ENCODE measurements around the gene FAM20C.

- TF ChIP-seq, protein P1, sequence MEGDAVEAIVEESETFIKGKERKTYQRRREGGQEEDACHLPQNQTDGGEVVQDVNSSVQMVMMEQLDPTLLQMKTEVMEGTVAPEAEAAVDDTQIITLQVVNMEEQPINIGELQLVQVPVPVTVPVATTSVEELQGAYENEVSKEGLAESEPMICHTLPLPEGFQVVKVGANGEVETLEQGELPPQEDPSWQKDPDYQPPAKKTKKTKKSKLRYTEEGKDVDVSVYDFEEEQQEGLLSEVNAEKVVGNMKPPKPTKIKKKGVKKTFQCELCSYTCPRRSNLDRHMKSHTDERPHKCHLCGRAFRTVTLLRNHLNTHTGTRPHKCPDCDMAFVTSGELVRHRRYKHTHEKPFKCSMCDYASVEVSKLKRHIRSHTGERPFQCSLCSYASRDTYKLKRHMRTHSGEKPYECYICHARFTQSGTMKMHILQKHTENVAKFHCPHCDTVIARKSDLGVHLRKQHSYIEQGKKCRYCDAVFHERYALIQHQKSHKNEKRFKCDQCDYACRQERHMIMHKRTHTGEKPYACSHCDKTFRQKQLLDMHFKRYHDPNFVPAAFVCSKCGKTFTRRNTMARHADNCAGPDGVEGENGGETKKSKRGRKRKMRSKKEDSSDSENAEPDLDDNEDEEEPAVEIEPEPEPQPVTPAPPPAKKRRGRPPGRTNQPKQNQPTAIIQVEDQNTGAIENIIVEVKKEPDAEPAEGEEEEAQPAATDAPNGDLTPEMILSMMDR (IDR thresholded peaks at IDR 0.05; ENCODE audit: low read depth, low read length): no peak
- TF ChIP-seq EZH2phosphoT487 (IDR thresholded peaks at IDR 0.05; ENCODE audit: low read depth): no peak
Measured at GRCh38 chr7:217781-218180, 25.4 kb downstream of the FAM20C start.
